ENCODE measurements around the gene RSPH6A.

DNA sequence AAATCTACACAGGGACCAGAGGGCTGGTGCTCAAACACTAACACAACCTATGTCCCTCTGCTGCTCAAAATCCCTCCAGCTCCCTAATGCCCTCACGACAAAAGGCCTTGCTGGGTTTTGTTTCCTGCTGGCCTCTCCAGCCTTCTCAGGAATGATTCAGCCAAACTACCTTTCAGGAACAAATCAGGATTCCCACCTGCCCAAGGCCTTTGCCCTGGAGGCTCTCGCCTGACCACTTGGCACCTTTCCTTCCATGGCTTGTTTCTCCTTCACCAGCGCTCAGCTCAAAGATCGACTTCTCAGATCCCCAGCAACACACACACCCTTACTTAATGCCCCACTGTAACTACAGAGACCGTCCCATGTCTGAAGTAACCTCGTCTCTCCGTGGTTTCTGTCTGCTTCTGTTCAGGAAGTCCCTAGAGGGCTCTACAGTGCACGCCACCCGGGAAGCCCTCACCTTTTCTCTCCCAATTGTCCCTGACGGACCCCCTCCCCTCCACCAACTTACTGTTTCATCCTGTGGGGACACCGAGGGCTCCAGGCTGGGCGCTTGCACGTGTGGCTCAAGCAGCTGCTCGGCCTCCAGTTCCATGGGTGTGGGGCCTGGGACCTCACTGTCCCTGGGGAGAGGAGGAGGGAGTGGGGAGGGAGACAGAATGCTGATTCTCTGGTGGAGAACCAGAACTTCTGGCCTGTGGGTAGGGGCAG lies 42.8 kb downstream of the RSPH6A start:
- TF ChIP-seq POLR2A (IDR thresholded peaks at IDR 0.05; ENCODE audit: low read depth, low read length) (no peak), SMC3 (IDR thresholded peaks at IDR 0.05; ENCODE audit: low read depth, low read length) (no peak), RAD21 (IDR thresholded peaks at IDR 0.05; ENCODE audit: low read length) (no peak), CEBPB (IDR thresholded peaks at IDR 0.05; ENCODE audit: low read depth, low read length) (no peak), BHLHE40 (IDR thresholded peaks at IDR 0.05; ENCODE audit: low read depth, low read length) (no peak), MXI1 (IDR thresholded peaks at IDR 0.05; ENCODE audit: borderline replicate concordance, low read depth, low read length) (no peak), RFX5 (IDR thresholded peaks at IDR 0.05; ENCODE audit: low read depth, low read length) (no peak)
- TF ChIP-seq, protein P1, sequence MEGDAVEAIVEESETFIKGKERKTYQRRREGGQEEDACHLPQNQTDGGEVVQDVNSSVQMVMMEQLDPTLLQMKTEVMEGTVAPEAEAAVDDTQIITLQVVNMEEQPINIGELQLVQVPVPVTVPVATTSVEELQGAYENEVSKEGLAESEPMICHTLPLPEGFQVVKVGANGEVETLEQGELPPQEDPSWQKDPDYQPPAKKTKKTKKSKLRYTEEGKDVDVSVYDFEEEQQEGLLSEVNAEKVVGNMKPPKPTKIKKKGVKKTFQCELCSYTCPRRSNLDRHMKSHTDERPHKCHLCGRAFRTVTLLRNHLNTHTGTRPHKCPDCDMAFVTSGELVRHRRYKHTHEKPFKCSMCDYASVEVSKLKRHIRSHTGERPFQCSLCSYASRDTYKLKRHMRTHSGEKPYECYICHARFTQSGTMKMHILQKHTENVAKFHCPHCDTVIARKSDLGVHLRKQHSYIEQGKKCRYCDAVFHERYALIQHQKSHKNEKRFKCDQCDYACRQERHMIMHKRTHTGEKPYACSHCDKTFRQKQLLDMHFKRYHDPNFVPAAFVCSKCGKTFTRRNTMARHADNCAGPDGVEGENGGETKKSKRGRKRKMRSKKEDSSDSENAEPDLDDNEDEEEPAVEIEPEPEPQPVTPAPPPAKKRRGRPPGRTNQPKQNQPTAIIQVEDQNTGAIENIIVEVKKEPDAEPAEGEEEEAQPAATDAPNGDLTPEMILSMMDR (conservative IDR thresholded peaks at IDR 0.05; ENCODE audit: low read depth, low read length), result no peak
- TF ChIP-seq, protein P2, sequence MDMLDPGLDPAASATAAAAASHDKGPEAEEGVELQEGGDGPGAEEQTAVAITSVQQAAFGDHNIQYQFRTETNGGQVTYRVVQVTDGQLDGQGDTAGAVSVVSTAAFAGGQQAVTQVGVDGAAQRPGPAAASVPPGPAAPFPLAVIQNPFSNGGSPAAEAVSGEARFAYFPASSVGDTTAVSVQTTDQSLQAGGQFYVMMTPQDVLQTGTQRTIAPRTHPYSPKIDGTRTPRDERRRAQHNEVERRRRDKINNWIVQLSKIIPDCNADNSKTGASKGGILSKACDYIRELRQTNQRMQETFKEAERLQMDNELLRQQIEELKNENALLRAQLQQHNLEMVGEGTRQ (IDR thresholded peaks at IDR 0.05; ENCODE audit: low read depth, low read length), result no peak
- TF ChIP-seq, protein P3, sequence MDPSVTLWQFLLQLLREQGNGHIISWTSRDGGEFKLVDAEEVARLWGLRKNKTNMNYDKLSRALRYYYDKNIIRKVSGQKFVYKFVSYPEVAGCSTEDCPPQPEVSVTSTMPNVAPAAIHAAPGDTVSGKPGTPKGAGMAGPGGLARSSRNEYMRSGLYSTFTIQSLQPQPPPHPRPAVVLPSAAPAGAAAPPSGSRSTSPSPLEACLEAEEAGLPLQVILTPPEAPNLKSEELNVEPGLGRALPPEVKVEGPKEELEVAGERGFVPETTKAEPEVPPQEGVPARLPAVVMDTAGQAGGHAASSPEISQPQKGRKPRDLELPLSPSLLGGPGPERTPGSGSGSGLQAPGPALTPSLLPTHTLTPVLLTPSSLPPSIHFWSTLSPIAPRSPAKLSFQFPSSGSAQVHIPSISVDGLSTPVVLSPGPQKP (IDR thresholded peaks at IDR 0.05; ENCODE audit: borderline replicate concordance, low read depth, low read length), result no peak

All from IMR-90 (cell line).